Measurements from ENCODE around the gene PLXNA2. TPM values are rescaled to one million over a fixed set of nuclear protein-coding genes. Genes with fewer than 3 reads are reported as not detected.

Gene PLXNA2
- polyA plus RNA-seq, 2 of the 4 experiments (the other 2 are of a cell fraction) = 0.36 to 0.87 TPM

GRCh38 chr1:207991583-207992026 lies 252.6 kb downstream of the PLXNA2 start:
- Histone ChIP-seq H3K4me2 (no peak overlapping the region), H3K27ac (no peak overlapping the region), H3K9me3 (peaks cover 11% of the 10 kb centered on the region; the same call in 1 of the 3 replicates), H3K4me1 (no peaks in the 10 kb centered on the region), H3K4me3 (no peak overlapping the region)
- ATAC-seq (no peak), DNase-seq (ENCODE audit: low read depth in 1 of 2, low spot score in 1 of 2) (no peak), FAIRE-seq (no peak)
- no peak for TF ChIP-seq EHF (CRISPR knock-in tag; IDR thresholded peaks at IDR 0.05)
- no peak for TF ChIP-seq TFCP2L1 (CRISPR knock-in tag; IDR thresholded peaks at IDR 0.05)
- no peak for TF ChIP-seq RFX5 (IDR thresholded peaks at IDR 0.05)
- no peak for TF ChIP-seq ELK1 (IDR thresholded peaks at IDR 0.05; ENCODE audit: low read depth, low read length)
- TF ChIP-seq RAD21 (conservative IDR thresholded peaks at IDR 0.05 in 1 of 2, IDR thresholded peaks at IDR 0.05 in 1 of 2) = no peak
- TF ChIP-seq ZFP36 (IDR thresholded peaks at IDR 0.05; ENCODE audit: borderline replicate concordance, partially characterized antibody) = no peak
- TF ChIP-seq ATOH8 (CRISPR knock-in tag; IDR thresholded peaks at IDR 0.05; ENCODE audit: low read depth) = no peak
- TF ChIP-seq PHF8 (IDR thresholded peaks at IDR 0.05; ENCODE audit: borderline replicate concordance, low read depth) = no peak
- TF ChIP-seq CHD4 (IDR thresholded peaks at IDR 0.05; ENCODE audit: borderline replicate concordance) = no peak
- TF ChIP-seq TP53 (CRISPR knock-in tag; IDR thresholded peaks at IDR 0.05) = no peak
- no peak for TF ChIP-seq PBX3 (IDR thresholded peaks at IDR 0.05)
- TF ChIP-seq USF2 (IDR thresholded peaks at IDR 0.05) = no peak
- no peak for TF ChIP-seq HES2 (IDR thresholded peaks at IDR 0.05)
- CTCF ChIA-PET = interaction anchor here (0.8 to 1.0 kb wide), 2 partner anchors 20 to 253 kb away, joined by 3 read pairs; no protein-coding TSS in a partner anchor
- POLR2A ChIA-PET = no interaction called here
- 24% methylated on average over 5 of the region's 5 CpGs for WGBS (ENCODE audit: missing lambda C conversion rate)

GRCh38 chr1:207990876-207991582 lies 253.2 kb downstream of the PLXNA2 start:
- CTCF ChIA-PET = interaction anchor here (0.8 to 1.0 kb wide), 2 partner anchors 19 to 254 kb away, joined by 3 read pairs; no protein-coding TSS in a partner anchor
- WGBS (ENCODE audit: missing lambda C conversion rate) = 68% methylated on average over 16 of the region's 16 CpGs
- ATAC-seq = no peak

GRCh38 chr1:207990455-207990854 lies 253.7 kb downstream of the PLXNA2 start:
- Histone ChIP-seq H3K27ac (no peak overlapping the region), H3K4me1 (no peaks in the 10 kb centered on the region), H3K9me3 (peaks cover 11% of the 10 kb centered on the region; the same call in 1 of the 3 replicates), H3K4me2 (no peak overlapping the region), H3K4me3 (no peak overlapping the region)
- TF ChIP-seq REST (IDR thresholded peaks at IDR 0.05) (no peak), ZC3H11A (IDR thresholded peaks at IDR 0.05) (no peak), NFE2L2 (conservative IDR thresholded peaks at IDR 0.05; ENCODE audit: low read length) (no peak), ATOH8 (CRISPR knock-in tag; IDR thresholded peaks at IDR 0.05; ENCODE audit: low read depth) (no peak), JUNB (IDR thresholded peaks at IDR 0.05) (no peak), FOSL2 (IDR thresholded peaks at IDR 0.05) (no peak), FOSL2 (CRISPR knock-in tag; IDR thresholded peaks at IDR 0.05) (no peak), EP300 (IDR thresholded peaks at IDR 0.05) (no peak), HOXB13 (CRISPR knock-in tag; IDR thresholded peaks at IDR 0.05; ENCODE audit: low read depth) (no peak)
- WGBS (ENCODE audit: missing lambda C conversion rate) = 48% methylated on average over 5 of the region's 5 CpGs
- POLR2A ChIA-PET = no interaction called here
- FAIRE-seq (no peak), ATAC-seq (no peak), DNase-seq (ENCODE audit: low read depth in 1 of 2, low spot score in 1 of 2) (no peak)
- CTCF ChIA-PET = no interaction called here

More at GRCh38 chr1:207990876-207991582, 253.2 kb downstream of the PLXNA2 start:
- H3K4me1 ChIP-seq = no peaks in the 10 kb centered on the region
- no peak for FAIRE-seq
- H3K4me2 ChIP-seq = no peak overlapping the region
- peaks cover 11% of the 10 kb centered on the region; the same call in 1 of the 3 replicates for H3K9me3 ChIP-seq
- DNase-seq (ENCODE audit: low read depth in 1 of 2, low spot score in 1 of 2) = no peak
- H3K4me3 ChIP-seq = no peak overlapping the region
- no peak overlapping the region for H3K27ac ChIP-seq
- POLR2A ChIA-PET = no interaction called here
- TF ChIP-seq CHD2 (IDR thresholded peaks at IDR 0.05; ENCODE audit: low read length, partially characterized antibody) (no peak), GATA3 (IDR thresholded peaks at IDR 0.05; ENCODE audit: borderline replicate concordance) (no peak), CEBPB (IDR thresholded peaks at IDR 0.05) (no peak)
